Camera-type eye (tissue), 1 donor: ENCODE measurements around the gene PEX7. TPM values are rescaled to one million over a fixed set of nuclear protein-coding genes. Genes with fewer than 3 reads are reported as not detected.

Experiments
- total RNA-seq: library from RNA; depleted of rRNA; stranded (reverse); fragments of >200 nt; gene quantifications from one replicate; pipeline ENCODE4 v1.2.3, GENCODE V29; 2014

The PEX7 gene
- total RNA-seq, result 13.3 TPM

DNA sequence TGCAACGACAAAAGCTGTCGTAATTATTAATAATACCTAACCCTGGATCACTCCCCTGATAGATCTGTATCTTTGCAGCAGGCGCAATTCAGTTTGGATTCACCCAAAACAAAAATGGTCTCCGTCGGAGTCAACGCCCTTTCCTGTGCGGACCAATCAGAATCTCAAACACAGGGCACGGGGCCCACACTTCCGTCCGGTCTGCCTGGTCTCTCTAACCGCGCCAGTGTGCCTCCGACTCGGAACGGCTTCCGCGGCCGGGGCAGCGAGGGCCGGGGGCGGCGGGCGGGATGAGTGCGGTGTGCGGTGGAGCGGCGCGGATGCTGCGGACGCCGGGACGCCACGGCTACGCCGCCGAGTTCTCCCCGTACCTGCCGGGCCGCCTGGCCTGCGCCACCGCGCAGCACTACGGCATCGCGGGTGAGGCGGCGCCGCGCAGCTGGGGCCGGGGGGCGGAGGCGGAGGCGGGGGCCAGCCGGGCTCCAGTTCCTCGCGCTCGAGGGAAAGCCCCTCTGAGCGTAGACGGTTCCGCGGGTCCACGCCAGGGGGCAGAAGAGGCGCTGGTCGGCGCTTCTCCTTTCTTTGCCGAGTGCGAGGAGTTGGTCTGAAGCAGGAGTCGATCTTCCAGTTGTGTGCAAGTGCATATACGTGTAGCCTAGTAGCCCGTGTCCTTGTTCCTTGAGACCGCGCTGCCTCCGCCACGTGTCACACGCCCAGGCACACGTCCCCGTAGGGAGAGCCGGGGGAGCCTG is at the start of gene PEX7:
Gene PEX7 (plus strand): TSS at position 217 of the 752 bp plus-strand sequence. CDS start 74 bp downstream, at position 291.

GRCh38 chr6:136792410-136793262 is 29.8 kb upstream of the PEX7 start, which contains the start of gene MAP3K5:
TSS of gene MAP3K5 (minus strand) at chr6:136792477. CDS start at chr6:136792157, 320 bp downstream.

DNA sequence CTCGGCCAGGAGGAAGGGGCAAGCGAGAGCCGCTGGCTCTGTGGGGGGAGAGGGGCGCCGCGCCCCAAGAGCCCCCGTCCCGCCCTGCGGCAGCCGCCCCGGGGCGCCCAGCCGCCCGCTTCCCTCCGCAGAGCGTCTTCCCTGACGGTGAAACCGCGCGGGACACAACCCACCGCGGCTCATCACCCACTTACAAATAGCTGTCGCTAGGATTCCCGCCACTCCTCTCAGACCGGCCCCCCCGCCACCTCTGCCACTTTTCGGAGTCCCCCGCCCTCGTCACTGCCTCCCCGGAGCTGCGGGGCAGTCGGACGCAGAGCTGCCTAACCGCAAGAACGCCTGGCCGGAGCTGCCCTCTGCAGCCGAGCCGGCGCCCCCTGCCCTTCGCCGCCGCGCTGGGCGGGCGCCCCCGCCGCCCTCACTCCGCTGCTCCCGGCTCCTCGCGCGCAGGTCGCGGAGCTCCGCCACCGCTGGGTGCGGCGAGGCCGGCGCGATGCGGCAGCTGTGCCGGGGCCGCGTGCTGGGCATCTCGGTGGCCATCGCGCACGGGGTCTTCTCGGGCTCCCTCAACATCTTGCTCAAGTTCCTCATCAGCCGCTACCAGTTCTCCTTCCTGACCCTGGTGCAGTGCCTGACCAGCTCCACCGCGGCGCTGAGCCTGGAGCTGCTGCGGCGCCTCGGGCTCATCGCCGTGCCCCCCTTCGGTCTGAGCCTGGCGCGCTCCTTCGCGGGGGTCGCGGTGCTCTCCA is 99.7 kb downstream of the PEX7 start, which contains the start of gene SLC35D3:
Gene SLC35D3 (plus strand): TSS at position 366 of the 749 bp plus-strand sequence. CDS start 128 bp downstream, at position 494.

Other genes starting within 250 kb of the PEX7 start
- gene MAP3K5, start 30.1 kb upstream of the PEX7 start, total RNA-seq, result 12.9 TPM
- 4.9 TPM for gene SLC35D3, start 99.7 kb downstream of the PEX7 start, total RNA-seq
- 2.3 TPM for gene IL20RA, start 222.4 kb downstream of the PEX7 start, total RNA-seq